ENCODE results near the gene HOXD12. TPM values are rescaled to one million over a fixed set of nuclear protein-coding genes. Genes with fewer than 3 reads are reported as not detected.

Gene HOXD12
- total RNA-seq, 2 donors from 2014 or later, result not detected

GRCh38 chr2:176102309-176102866 is 2.8 kb downstream of the HOXD12 start:
- peaks cover 12 to 24% of the 10 kb centered on the region in 2 donors for H3K4me1 ChIP-seq (ENCODE audit: control insufficient read depth in 1 of 2, low read depth in 2 of 2)
- DNase-seq (ENCODE audit: low spot score), result no peak

GRCh38 chr2:176103194-176103593 is 3.6 kb downstream of the HOXD12 start:
- no peaks in the 10 kb centered on the region for H3K36me3 ChIP-seq
- H3K9me3 ChIP-seq, result no peaks in the 10 kb centered on the region
- DNase-seq (ENCODE audit: low spot score) (no peak), ATAC-seq (ENCODE audit: insufficient number of reproducible peaks, low FRiP score, low read depth) (no peak)
- no peak overlapping the region for H3K27ac ChIP-seq
- H3K27me3 ChIP-seq (replicated peaks; ENCODE audit: insufficient read depth), result peaks cover 57% of the 10 kb centered on the region
- H3K4me1 ChIP-seq (ENCODE audit: control insufficient read depth in 1 of 2, low read depth in 2 of 2), result peaks cover 12 to 25% of the 10 kb centered on the region in 2 donors
- no peak for TF ChIP-seq CTCF (IDR thresholded peaks at IDR 0.05)
- H3K4me3 ChIP-seq, result no peak overlapping the region

More at GRCh38 chr2:176102309-176102866, 2.8 kb downstream of the HOXD12 start:
- no peak for ATAC-seq (ENCODE audit: insufficient number of reproducible peaks, low FRiP score, low read depth)
- Histone ChIP-seq H3K27ac (no peak overlapping the region), H3K36me3 (no peaks in the 10 kb centered on the region), H3K4me3 (no peak overlapping the region), H3K27me3 (replicated peaks; ENCODE audit: insufficient read depth) (peaks cover 62% of the 10 kb centered on the region), H3K9me3 (no peaks in the 10 kb centered on the region)
- no peak for TF ChIP-seq CTCF (IDR thresholded peaks at IDR 0.05)

GRCh38 chr2:176103742-176104315 is 4.2 kb downstream of the HOXD12 start:
- TF ChIP-seq CTCF (IDR thresholded peaks at IDR 0.05), result no peak
- Histone ChIP-seq H3K9me3 (no peaks in the 10 kb centered on the region), H3K36me3 (no peaks in the 10 kb centered on the region), H3K27me3 (replicated peaks; ENCODE audit: insufficient read depth) (peaks cover 50% of the 10 kb centered on the region), H3K27ac (no peak overlapping the region), H3K4me3 (no peak overlapping the region), H3K4me1 (ENCODE audit: control insufficient read depth in 1 of 2, low read depth in 2 of 2) (peaks cover 12 to 25% of the 10 kb centered on the region in 2 donors)
- no peak for ATAC-seq (ENCODE audit: insufficient number of reproducible peaks, low FRiP score, low read depth)
- no peak for DNase-seq (ENCODE audit: low spot score)

- Histone ChIP-seq H3K27me3 (replicated peaks; ENCODE audit: insufficient read depth) (peaks cover 50% of the 10 kb centered on the region), H3K4me3 (peak overlapping the region; percentile 18), H3K9me3 (no peaks in the 10 kb centered on the region), H3K36me3 (no peaks in the 10 kb centered on the region), H3K27ac (no peak overlapping the region), H3K4me1 (ENCODE audit: control insufficient read depth in 1 of 2, low read depth in 2 of 2) (peaks cover 12 to 25% of the 10 kb centered on the region in 2 donors)
- DNase-seq (ENCODE audit: low spot score) (no peak), ATAC-seq (ENCODE audit: insufficient number of reproducible peaks, low FRiP score, low read depth) (no peak)
- no peak for TF ChIP-seq CTCF (IDR thresholded peaks at IDR 0.05)
These were observed 4.9 kb downstream of the HOXD12 start for GRCh38 chr2:176104316-176105077.

GRCh38 chr2:176105078-176105729 is 5.6 kb downstream of the HOXD12 start:
- H3K4me3 ChIP-seq, result peak overlapping the region; percentile 18
- no peak for TF ChIP-seq CTCF (IDR thresholded peaks at IDR 0.05)
- no peak for ATAC-seq (ENCODE audit: insufficient number of reproducible peaks, low FRiP score, low read depth)

More at GRCh38 chr2:176105078-176105729, 5.6 kb downstream of the HOXD12 start:
- no peak for DNase-seq (ENCODE audit: low spot score)
- Histone ChIP-seq H3K9me3 (no peaks in the 10 kb centered on the region), H3K4me1 (ENCODE audit: control insufficient read depth in 1 of 2, low read depth in 2 of 2) (peaks cover 12 to 25% of the 10 kb centered on the region in 2 donors), H3K27ac (no peak overlapping the region), H3K36me3 (no peaks in the 10 kb centered on the region), H3K27me3 (replicated peaks; ENCODE audit: insufficient read depth) (peaks cover 52% of the 10 kb centered on the region)
